ENCODE data around the gene C22orf15.
"Not testable (repeated sequence)": the region's sequence is repeated elsewhere in the genome, so short reads cannot be mapped to it uniquely, and the experiment has no call there.

C22orf15 gene, protein sequence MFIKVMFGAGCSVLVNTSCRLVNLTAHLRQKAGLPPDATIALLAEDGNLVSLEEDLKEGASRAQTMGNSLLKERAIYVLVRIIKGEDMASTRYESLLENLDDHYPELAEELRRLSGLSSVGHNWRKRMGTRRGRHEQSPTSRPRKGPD

DNA sequence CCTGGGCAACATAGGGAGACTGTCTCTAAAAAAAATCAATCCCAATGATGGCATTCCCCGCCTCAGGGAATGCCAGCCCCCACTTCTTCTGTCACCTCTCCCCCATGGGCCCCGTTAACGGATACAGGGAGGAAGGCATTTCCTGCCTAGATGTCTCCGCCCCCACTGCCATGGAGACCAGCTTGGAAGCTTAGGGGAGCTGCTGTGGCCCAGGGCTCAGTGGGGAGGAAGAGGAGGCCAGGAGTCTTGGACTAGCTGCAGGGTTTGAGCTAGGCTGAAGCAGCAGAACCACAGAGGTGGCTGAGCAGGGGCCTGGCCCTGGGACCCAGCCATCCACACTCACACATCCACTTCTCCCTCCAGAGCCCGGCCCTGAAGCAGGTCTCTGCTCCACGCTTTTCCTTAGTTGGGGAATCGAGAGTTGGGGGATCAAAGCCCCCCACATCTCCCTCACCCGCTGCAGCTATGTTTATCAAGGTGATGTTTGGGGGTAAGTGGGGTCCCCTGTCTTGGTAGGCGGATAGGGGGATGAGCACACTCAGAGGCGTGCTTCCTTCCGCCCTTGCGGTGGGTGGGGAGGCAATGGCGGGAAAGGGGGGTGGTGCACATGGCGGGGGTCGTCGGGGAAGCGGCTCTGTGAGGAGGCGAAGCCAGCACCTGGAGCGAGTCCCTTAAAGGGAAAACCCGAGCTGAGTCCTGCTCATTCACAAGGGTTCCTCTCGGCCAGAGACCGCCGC is at the start of gene C22orf15:
Gene C22orf15, plus strand, starts transcription at position 149 of the 737 bp plus-strand sequence. Its CDS starts 317 bp downstream, at position 466.
- FAIRE-seq, result no peak
- DNase-seq (ENCODE audit: extremely low spot score, insufficient read length, low read depth), result no peak

DNA sequence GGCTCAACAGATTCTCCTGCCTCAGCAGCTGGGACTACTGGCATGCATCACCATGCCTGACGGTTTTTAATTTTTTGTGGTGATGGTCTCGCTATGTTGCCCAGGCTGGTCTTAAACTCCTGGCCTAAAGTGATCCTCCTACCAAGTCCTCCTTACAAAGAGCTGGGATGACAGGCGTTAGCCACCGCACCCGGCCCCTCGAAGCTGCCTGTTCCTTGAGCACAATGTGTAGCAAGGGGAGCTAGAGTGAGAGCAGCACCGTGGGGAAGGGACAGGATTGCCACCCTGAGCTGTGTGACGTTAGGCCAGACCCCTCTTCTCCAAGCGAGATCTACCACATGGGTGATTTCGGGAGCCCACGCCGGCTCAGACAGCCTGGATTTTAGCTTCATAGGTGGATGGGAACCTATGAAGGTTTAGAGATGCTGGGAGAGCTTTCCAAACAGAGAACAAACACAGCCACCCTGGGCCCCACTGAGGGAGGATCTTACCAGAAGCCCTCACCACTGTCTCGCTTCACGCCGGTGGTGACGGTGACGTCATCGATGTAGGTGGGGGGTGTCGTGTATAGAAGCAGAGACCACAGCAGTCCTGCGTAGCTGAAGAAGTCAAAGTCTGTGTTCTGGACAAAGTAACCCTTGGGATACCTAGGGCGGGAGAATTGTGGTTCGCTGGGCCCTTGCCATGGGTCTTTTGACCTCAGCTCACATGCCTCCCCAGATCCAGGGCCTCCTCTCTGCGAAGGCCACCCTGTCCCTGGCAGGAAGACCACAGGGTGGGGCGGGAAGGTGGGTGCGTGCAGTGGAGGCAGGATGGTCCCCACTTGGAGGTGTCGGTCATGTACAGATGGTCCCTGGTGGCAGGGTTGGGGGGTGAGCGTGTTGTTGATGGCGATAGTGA is 48.8 kb upstream of the C22orf15 start:
- no peak for DNase-seq (ENCODE audit: extremely low spot score, insufficient read length, low read depth)
- no peak for FAIRE-seq

GRCh38 chr22:23714596-23715578 is 47.9 kb upstream of the C22orf15 start:
- DNase-seq (ENCODE audit: extremely low spot score, insufficient read length, low read depth) (no peak), FAIRE-seq (no peak)

DNA sequence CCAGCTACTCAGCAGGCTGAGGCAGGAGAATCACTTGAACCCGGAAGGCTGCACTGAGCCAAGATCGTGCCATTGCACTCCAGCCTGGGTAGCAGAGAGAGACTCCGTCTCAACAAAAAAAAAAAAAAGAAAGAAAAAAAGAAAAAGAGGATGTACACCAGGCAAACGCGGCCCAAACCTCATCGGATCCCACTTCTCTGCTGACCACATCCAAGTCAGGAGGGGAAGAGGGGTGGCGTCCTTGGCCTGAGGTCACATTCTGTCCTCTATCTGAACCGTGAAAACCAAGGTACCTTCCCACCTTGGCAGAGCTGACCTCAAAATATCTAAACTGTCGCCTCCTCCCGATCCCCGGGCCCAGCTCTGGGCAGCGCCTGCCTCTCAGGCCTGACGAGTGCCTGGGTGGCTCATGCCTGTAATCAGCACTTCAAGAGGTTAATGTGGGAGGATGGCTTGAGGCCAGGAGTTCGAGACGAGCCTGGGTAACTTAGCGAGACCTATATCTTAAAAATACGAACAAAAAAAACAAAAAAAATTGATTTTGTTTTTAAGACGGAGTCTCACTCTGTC is 46.9 kb upstream of the C22orf15 start:
- FAIRE-seq, result no peak
- DNase-seq (ENCODE audit: extremely low spot score, insufficient read length, low read depth), result no peak

DNA sequence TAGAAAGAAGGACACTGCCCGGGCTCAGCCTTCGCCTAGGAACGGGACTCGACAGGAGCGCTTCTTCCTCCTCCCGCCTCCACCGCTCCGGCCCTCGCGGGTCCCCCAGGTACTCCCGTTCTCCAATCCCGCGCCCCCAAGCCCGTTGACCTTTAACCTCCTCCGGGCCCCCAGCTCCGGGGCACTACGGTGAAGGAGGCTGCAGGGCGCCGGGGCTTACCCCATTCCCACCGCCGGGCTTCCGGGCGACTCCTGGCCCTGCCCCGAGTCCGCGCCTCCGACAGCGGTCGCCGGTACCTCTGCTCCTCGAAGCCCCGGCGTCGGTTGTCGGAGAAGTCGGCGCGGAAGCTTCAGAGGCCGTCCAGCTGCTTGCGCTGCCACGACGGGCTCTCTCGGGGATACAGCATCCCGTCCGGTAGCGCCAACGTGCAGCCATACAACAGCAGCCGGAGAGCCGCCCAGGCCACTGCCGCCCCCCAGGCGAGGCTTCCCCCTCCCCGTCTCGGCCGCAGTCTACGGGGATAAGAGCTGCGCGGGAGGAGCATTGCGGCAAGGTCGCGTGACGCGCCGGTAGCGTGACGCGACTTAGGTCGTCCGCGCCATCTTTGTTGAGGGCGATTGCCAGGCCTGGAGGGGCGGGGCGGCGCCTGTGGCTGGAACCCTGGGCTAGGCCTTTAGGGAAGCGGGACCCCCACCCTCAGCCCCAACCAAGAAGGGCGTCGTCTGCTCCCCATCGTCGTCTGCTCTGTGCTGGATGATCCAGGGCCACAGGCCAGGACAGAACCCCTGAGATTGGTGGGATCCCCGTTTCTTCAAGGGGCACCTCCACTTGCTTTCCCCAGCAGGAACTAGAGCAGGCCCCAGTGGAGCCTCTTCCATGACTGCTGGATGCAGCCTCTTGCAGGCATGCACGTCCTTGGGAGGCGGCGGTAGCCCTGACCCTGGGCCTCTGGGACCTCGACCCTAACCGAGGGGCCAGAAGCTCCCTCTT is 45.7 kb upstream of the C22orf15 start:
- peak; percentile 91 for FAIRE-seq

GRCh38 chr22:23718371-23719165 is 44.2 kb upstream of the C22orf15 start:
- FAIRE-seq (no peak), DNase-seq (ENCODE audit: extremely low spot score, insufficient read length, low read depth) (no peak)

More for the DNA sequence above, 45.7 kb upstream of the C22orf15 start:
- DNase-seq (ENCODE audit: extremely low spot score, insufficient read length, low read depth), result peak; percentile 85

DNA sequence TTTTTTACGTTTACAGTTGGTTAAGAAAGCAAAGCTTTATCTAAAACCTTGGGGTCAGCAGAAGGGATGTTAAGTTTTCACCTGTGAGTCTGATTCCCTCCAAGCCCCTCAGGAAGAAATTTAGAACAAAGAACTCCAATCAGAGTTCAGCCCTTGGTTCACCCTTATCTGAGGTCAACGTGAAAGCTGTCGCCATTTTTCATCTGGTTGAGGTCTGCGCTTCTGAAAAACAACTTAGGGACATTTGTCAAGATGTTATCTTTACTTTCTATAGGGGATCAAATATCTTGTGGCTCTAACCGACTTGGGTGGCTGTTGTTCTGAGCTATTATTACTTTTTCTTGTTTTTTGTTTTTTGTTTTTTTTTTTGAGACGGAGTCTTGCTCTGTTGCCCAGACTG is 41.9 kb upstream of the C22orf15 start:
- FAIRE-seq (no peak), DNase-seq (ENCODE audit: extremely low spot score, insufficient read length, low read depth) (no peak)

DNA sequence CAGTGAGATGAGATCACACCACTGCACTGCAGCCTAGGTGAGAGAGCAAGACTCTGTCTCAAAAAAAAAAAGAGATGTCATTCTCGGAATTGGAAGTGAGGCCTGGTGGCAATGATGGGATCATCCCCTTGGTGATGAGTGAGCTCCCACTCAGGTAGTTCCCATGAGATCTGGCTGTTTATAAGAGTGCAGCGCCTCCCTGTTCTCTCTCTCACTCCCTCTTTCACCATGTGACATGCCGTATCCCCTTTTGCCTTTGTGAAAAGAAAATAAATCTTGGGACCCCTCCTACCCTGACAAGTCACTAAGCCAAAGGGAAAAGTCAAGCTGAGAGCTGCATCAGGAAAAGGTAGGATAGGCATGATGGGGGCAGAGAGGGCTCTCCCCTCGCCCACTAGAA is 40.6 kb upstream of the C22orf15 start:
- FAIRE-seq (no peak), DNase-seq (ENCODE audit: extremely low spot score, insufficient read length, low read depth) (no peak)

GRCh38 chr22:23722724-23723123 is 40.1 kb upstream of the C22orf15 start:
- no peak for DNase-seq (ENCODE audit: extremely low spot score, insufficient read length, low read depth)
- FAIRE-seq, result no peak

- not testable (repeated sequence) for FAIRE-seq; DNase-seq (ENCODE audit: extremely low spot score, insufficient read length, low read depth)
Measured at GRCh38 chr22:23728108-23728507, 34.7 kb upstream of the C22orf15 start.

DNA sequence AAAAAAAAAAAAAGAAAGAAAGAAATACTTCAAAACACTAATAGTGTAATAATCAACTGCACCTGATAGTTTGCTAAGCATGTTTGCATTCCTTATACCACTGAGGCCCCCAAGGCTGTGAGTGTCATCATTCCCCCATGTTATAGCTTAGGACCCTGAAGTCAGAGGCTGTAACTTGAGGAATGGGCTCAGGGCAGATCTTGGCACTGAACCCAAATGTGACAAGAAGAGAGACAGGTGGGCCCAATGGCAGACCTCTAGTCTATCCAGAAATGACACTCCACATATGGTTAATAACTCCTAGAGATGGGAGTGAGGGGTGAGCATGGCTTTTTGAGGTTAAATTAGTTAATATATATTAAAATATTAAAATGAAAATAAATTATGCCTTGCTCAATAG is 25.1 kb upstream of the C22orf15 start:
- DNase-seq (ENCODE audit: extremely low spot score, insufficient read length, low read depth) (no peak), FAIRE-seq (no peak)

DNA sequence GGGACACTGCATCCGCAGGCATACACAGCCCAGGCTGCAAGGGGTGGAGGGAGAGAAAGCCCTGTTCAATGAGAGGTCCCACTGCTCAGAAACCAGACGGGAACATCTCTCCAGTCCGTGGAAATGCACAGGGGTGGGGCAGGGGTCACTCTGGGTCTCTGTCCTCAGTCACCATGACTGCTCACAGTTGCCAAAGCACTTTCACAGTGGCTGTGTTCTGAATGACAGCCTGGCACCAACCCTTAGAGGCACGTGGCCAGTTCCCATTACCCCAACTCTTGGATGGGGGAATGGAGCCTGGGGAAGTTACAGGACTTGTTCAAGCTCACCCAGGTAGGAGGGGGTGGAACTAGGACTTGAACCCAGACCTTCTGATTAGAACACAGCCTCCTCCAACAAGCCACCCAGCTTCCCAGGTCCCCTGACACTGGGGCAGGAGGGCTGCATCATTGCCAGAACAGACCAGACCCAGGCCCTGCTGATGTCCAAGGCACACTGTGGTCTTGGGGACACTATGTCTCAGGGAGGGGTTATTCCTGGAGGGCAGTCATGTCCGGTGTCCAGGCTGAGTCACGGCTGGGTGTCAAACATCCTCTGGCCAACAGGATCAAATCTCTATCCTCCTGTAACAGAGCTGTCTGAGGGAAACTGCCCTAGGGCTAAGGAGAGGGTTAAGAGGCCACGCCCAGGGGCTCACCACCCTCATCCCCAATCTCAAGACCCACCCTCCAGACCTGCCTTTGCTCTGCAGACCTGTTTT is 20.1 kb upstream of the C22orf15 start:
- no peak for DNase-seq (ENCODE audit: extremely low spot score, insufficient read length, low read depth)
- FAIRE-seq, result no peak

DNA sequence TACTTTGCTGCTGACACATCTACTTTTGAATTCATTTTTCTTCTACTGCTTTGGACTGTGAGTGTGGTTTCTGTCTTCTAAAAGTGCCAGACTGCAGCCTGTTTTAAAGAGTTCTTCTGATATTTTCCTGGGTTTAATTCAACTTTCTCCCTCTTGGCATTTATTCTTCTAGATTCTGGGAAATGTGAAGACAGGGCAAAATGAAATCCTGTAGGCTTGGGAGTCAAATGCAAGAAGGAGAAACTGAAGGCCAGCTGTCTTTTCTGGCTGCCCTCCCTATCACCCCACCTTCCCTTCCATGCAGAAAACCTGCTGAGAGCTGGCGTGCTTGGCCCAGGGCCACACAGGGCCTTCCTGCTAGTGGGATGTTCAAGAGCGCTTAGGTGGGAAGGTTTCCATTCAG is 19.5 kb upstream of the C22orf15 start:
- FAIRE-seq (no peak), DNase-seq (ENCODE audit: extremely low spot score, insufficient read length, low read depth) (no peak)

DNA sequence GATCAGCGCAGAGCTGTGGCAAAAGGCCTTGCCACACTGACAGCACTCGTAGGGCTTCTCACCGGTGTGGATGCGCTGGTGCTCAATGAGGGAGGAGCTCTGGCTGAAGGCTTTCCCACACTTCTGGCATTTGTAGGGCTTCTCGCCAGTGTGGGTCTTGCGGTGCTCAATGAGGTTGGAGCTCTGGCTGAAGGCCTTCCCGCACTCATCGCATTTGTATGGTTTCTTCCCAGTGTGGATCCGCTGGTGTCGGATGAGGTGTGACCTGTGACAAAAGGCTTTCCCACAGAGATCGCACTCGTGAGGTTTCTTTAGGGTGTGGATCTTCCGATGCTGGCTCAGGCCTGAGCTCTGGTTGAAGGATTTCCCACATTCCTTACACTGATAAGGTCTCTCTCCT is 18.8 kb upstream of the C22orf15 start:
- DNase-seq (ENCODE audit: extremely low spot score, insufficient read length, low read depth) (no peak), FAIRE-seq (no peak)

DNA sequence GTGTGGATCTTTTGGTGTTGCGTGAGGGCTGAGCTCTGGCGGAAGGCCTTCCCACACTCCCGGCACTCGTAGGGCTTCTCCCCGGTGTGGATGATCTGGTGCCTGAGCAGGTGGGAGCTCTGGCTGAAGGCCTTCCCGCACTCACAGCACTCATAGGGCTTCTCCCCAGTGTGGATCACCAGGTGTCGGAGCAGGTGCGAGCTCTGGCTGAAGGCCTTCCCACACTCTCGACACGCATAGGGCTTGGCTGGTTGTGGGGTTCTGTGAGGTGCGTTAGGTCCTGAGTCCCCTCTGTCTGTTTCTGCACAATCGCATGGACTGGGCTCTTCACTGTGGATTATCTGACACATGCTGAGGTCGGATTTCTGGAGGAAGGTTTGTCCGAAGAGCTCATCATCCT is 18.3 kb upstream of the C22orf15 start:
- DNase-seq (ENCODE audit: extremely low spot score, insufficient read length, low read depth) (no peak), FAIRE-seq (no peak)

- FAIRE-seq, result no peak
- no peak for DNase-seq (ENCODE audit: extremely low spot score, insufficient read length, low read depth)
Measured at GRCh38 chr22:23745791-23746190, 17.0 kb upstream of the C22orf15 start.

GRCh38 chr22:23749841-23750301 is 12.9 kb upstream of the C22orf15 start:
- DNase-seq (ENCODE audit: extremely low spot score, insufficient read length, low read depth), result no peak
- no peak for FAIRE-seq
